MCF 10A (cell line): ENCODE data around the gene FAM120AOS. TPM values are rescaled to one million over a fixed set of nuclear protein-coding genes. Genes with fewer than 3 reads are reported as not detected.

ENCODE experiments used
- BruUV-seq: library from RNA; stranded (reverse); fragments of 400-500 nt; replicated peaks from 2 replicates; lab custom pipeline; 2021; lab: Mats Ljungman, UMichigan
- CTCF ChIA-PET: fragments of 300-600 bp; sonication (Branson Sonifier 250); formaldehyde crosslinking; extraction: SDS; loops from one replicate; lab custom pipeline; 2021; ENCODE audit warnings: antibody characterized with exemption, inconsistent platforms; lab: Yijun Ruan, JAX
- POLR2A ChIA-PET: fragments of 300-600, 350-650 bp; sonication (Branson Sonifier 250); formaldehyde crosslinking; extraction: SDS; loops from one replicate; lab custom pipeline; 2020; ENCODE audit warnings: antibody characterized with exemption, inconsistent platforms; lab: Yijun Ruan, JAX
- DNase-seq: peaks from one replicate; pipeline ENCODE4 v3.0.0-alpha.2; 2018; ENCODE audit not compliant: unreplicated experiment
- H3K27ac Mint-ChIP-seq: one replicate; pipeline ENCODE4 v1.8.0; 2022; ENCODE audit warnings: mild to moderate bottlenecking, low read depth, mixed read lengths; ENCODE audit not compliant: unreplicated experiment
- H3K27me3 Mint-ChIP-seq: one replicate; pipeline ENCODE4 v1.8.0; 2022; ENCODE audit warnings: mixed read lengths; ENCODE audit not compliant: insufficient read depth, unreplicated experiment
- H3K36me3 Mint-ChIP-seq: one replicate; pipeline ENCODE4 v1.8.0; 2022; ENCODE audit warnings: mild to moderate bottlenecking, moderate library complexity, mixed read lengths; ENCODE audit not compliant: insufficient read depth, unreplicated experiment
- H3K4me1 Mint-ChIP-seq: one replicate; pipeline ENCODE4 v1.8.0; 2022; ENCODE audit warnings: mixed read lengths; ENCODE audit not compliant: insufficient read depth, unreplicated experiment
- H3K4me3 Mint-ChIP-seq: one replicate; pipeline ENCODE4 v1.8.0; 2022; ENCODE audit warnings: mild to moderate bottlenecking, moderate library complexity, mixed read lengths; ENCODE audit not compliant: unreplicated experiment
- H3K9me3 Mint-ChIP-seq: one replicate; pipeline ENCODE4 v1.8.0; 2022; ENCODE audit warnings: mixed read lengths; ENCODE audit not compliant: unreplicated experiment
- intact Hi-C: fragments of 100-400 bp; cut with micrococcal nuclease; formaldehyde crosslinking; loops from 2 replicates; pipeline ENCODE4 v1.14.1; 2022
- total RNA-seq: library from RNA; stranded (reverse); gene quantifications from 2 replicates; pipeline ENCODE4 v1.2.3, GENCODE V29; 2022
- TF ChIP-seq, protein P1 (sequence below): fragments of 200-600 bp; IDR thresholded peaks from one replicate; pipeline ENCODE4 v1.8.0; 2022; ENCODE audit warnings: antibody characterized with exemption, mild to moderate bottlenecking; ENCODE audit not compliant: unreplicated experiment

Gene FAM120AOS
- total RNA-seq, 1 experiment from 2014 or later, result 50.1 TPM

DNA sequence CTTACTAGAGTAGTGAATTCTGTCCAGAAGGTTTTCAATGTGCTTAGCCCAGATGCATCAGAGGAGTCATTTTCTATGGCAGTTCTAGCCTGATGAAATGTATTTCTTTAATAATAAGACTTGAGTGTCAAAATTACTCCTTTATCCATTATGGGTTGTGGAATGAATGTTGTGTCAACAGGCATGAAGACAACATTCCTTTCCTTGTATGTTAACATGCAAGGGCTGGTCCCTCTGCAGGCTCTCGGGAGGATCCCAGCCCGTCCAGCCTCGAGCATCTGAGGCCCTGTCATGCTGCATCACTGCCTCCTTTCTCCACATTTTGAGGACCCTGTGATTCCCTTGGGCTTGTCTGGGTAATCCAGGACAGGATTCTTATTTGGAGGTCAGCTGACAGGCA is 42.9 kb upstream of the FAM120AOS start:
- peaks cover 65% of the 10 kb centered on the region for H3K36me3 Mint-ChIP-seq
- ChIA-PET CTCF (interaction anchor here (0.6 kb wide), 1 partner anchor 13 kb away, joined by 5 read pairs; no protein-coding TSS in a partner anchor), POLR2A (interaction anchor here (0.9 kb wide), 1 partner anchor 23 kb away, joined by 3 read pairs; no protein-coding TSS in a partner anchor)
- DNase-seq, result no peak
- no peak overlapping the region for H3K4me3 Mint-ChIP-seq
- peaks cover 16% of the 10 kb centered on the region for H3K4me1 Mint-ChIP-seq
- TF ChIP-seq, protein P1, sequence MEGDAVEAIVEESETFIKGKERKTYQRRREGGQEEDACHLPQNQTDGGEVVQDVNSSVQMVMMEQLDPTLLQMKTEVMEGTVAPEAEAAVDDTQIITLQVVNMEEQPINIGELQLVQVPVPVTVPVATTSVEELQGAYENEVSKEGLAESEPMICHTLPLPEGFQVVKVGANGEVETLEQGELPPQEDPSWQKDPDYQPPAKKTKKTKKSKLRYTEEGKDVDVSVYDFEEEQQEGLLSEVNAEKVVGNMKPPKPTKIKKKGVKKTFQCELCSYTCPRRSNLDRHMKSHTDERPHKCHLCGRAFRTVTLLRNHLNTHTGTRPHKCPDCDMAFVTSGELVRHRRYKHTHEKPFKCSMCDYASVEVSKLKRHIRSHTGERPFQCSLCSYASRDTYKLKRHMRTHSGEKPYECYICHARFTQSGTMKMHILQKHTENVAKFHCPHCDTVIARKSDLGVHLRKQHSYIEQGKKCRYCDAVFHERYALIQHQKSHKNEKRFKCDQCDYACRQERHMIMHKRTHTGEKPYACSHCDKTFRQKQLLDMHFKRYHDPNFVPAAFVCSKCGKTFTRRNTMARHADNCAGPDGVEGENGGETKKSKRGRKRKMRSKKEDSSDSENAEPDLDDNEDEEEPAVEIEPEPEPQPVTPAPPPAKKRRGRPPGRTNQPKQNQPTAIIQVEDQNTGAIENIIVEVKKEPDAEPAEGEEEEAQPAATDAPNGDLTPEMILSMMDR, result no peak
- H3K27ac Mint-ChIP-seq, result no peak overlapping the region
- BruUV-seq, result no TSS peak
- intact Hi-C loops, result no loop called here
- no peaks in the 10 kb centered on the region for H3K9me3 Mint-ChIP-seq
- no peaks in the 10 kb centered on the region for H3K27me3 Mint-ChIP-seq

DNA sequence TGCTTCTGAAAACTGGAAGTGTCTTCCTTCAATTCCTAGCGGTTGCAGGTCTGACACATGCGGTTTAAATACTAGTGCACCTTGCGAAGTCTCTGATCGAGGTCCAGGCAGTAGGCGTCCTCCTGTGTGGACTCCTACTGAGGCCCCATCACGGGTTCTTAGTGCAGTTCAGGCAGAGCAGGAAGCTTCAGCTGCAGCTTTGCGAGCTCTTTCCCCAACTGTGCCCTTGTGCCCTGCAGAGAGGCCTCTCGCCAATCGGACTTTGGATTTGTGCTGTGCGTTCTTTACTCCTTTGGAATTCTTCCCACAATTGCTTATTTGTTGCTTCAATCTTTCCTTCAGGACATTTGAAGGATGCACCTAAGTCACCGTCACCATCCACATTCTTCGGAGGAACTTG is 40.6 kb upstream of the FAM120AOS start:
- ChIA-PET POLR2A (interaction anchor here (1.1 kb wide), 1 partner anchor 10 kb away, joined by 4 read pairs; no protein-coding TSS in a partner anchor), CTCF (no interaction called here)
- BruUV-seq, result no TSS peak
- Mint-ChIP-seq H3K27me3 (no peaks in the 10 kb centered on the region), H3K4me1 (no peaks in the 10 kb centered on the region), H3K27ac (no peak overlapping the region), H3K36me3 (peaks cover 44% of the 10 kb centered on the region), H3K4me3 (no peak overlapping the region), H3K9me3 (no peaks in the 10 kb centered on the region)
- intact Hi-C loops, result no loop called here
- TF ChIP-seq, protein P1, result no peak
- DNase-seq, result no peak

DNA sequence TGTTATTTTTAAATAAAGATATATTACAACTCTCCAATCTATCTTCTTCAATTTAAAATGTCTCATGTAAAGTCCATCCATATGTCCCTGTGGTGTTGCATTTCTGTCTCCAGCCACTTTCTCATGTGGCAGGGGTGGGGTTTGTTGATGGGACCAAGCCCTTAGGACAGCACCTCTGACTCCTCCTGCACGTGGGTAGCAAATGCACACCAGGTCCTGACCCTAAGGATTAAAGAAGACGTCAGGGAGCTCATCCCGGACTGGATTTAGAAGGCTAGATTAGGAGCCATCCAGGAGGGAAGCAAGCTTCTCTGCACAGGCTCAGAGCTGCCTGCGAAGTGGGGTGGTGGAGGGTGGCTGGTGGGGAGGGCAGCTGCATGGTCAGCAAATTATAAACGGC is 38.9 kb upstream of the FAM120AOS start:
- no peak overlapping the region for H3K4me3 Mint-ChIP-seq
- CTCF ChIA-PET, result no interaction called here
- intact Hi-C loops, result no loop called here

DNA sequence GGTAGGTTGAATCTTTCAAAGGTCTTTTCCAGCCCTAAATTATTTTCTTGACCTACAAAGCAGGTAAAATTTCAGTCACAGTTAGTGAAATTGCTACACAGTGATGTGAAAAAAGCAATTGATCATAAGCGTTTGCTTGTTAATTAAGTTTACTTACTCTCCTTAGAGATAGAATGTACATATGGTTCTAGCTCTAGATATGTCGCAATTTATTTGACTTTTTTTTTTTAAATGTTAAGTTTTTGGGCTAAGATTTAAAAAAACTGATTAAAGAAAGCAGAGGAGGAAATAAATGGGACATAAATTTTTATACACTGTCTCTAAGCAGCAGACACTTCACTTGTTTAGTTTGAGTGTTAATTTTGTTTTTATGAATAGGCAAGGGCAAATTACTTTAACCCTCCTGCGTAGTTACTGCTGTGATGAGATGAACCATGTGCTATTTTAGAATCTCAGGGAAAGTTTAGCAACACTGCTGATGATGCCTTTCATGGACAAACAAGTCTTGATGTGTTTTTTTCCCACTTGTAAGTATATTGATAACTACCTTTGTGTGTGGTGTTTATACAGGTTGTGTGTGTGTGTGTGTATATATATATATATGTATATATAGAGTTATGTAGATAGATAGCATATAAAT is 38.3 kb upstream of the FAM120AOS start:
- no peaks in the 10 kb centered on the region for H3K9me3 Mint-ChIP-seq
- peak overlapping the region; percentile 42 for H3K27ac Mint-ChIP-seq
- peaks cover 43% of the 10 kb centered on the region for H3K36me3 Mint-ChIP-seq
- TF ChIP-seq, protein P1, result no peak
- no TSS peak for BruUV-seq
- no peaks in the 10 kb centered on the region for H3K27me3 Mint-ChIP-seq
- ChIA-PET POLR2A (interaction anchor here (1.7 kb wide), 1 partner anchor 38 kb away, joined by 5 read pairs; the partner anchor contains the start of gene FAM120AOS), CTCF (interaction anchor here (0.7 kb wide), 1 partner anchor 727 kb away, joined by 4 read pairs; no protein-coding TSS in a partner anchor)
- DNase-seq, result no peak
- intact Hi-C loops, result no loop called here
- H3K4me1 Mint-ChIP-seq, result no peaks in the 10 kb centered on the region
- no peak overlapping the region for H3K4me3 Mint-ChIP-seq

More for the DNA sequence above, 38.9 kb upstream of the FAM120AOS start:
- TF ChIP-seq, protein P1, result no peak
- no peak overlapping the region for H3K27ac Mint-ChIP-seq
- H3K4me1 Mint-ChIP-seq, result no peaks in the 10 kb centered on the region
- no peaks in the 10 kb centered on the region for H3K27me3 Mint-ChIP-seq
- POLR2A ChIA-PET, result interaction anchor here (1.7 kb wide), 1 partner anchor 39 kb away, joined by 5 read pairs; the partner anchor contains the start of gene FAM120AOS
- no peaks in the 10 kb centered on the region for H3K9me3 Mint-ChIP-seq
- BruUV-seq, result no TSS peak
- no peak for DNase-seq
- peaks cover 40% of the 10 kb centered on the region for H3K36me3 Mint-ChIP-seq
